Spleen (tissue), 11 donors: ENCODE results near the gene ZNF718. TPM values are rescaled to one million over a fixed set of nuclear protein-coding genes. Genes with fewer than 3 reads are reported as not detected.
"Not testable (repeated sequence)": the region's sequence is repeated elsewhere in the genome, so short reads cannot be mapped to it uniquely, and the experiment has no call there.

Experiments
- DNase-seq: peaks from one replicate; pipeline ENCODE4 v3.0.0-alpha.2; 2020
- H3K27ac ChIP-seq, 8 donors: fragments of 200-600 bp; sonication (generic) in 7 of 8; 1 replicate in 4 of 8; 2 replicates in 4 of 8; pipeline versions ENCODE4 v1.5.0 to v1.8.0; 2016 to 2021; ENCODE audit warnings: inconsistent platforms in 4 of 8, mild to moderate bottlenecking in 4 of 8, moderate library complexity in 1 of 8
- H3K27me3 ChIP-seq, 7 donors: fragments of 200-600 bp; sonication (generic) in 6 of 7; replicated peaks in 1 of 7; 1 replicate in 4 of 7; 2 replicates in 3 of 7; pipeline versions ENCODE4 v1.5.0 to v1.8.0; 2016 to 2021; ENCODE audit warnings: inconsistent platforms in 3 of 7, mild to moderate bottlenecking in 1 of 7
- H3K36me3 ChIP-seq, 6 donors: fragments of 200-600 bp; sonication (generic) in 5 of 6; 1 replicate in 4 of 6; 2 replicates in 2 of 6; pipeline versions ENCODE4 v1.5.0 to v1.8.0; 2016 to 2021; ENCODE audit warnings: inconsistent platforms in 2 of 6
- H3K4me1 ChIP-seq, 6 donors: fragments of 200-600 bp; sonication (generic) in 5 of 6; 1 replicate in 3 of 6; 2 replicates in 3 of 6; pipeline versions ENCODE4 v1.5.0 to v1.8.0; 2016 to 2021; ENCODE audit warnings: inconsistent platforms in 3 of 6
- H3K4me3 ChIP-seq, 8 donors: fragments of 200-600 bp; sonication (generic) in 7 of 8; 1 replicate in 4 of 8; 2 replicates in 4 of 8; pipeline versions ENCODE4 v1.5.0 to v1.8.0; 2016 to 2021; ENCODE audit warnings: inconsistent platforms in 4 of 8, mild to moderate bottlenecking in 4 of 8, moderate library complexity in 2 of 8
- H3K9me3 ChIP-seq, 8 donors: fragments of 200-600 bp; sonication (generic) in 7 of 8; 1 replicate in 4 of 8; 2 replicates in 4 of 8; pipeline versions ENCODE4 v1.5.0 to v1.8.0; 2016 to 2021; ENCODE audit warnings: inconsistent platforms in 4 of 8
- POLR2A ChIP-seq, 3 donors: fragments of 450-650 bp; IDR thresholded peaks; one replicate each; pipeline ENCODE4 v1.5.1; 2017; ENCODE audit warnings: antibody characterized with exemption in 3 of 3, mild to moderate bottlenecking in 1 of 3
- POLR2AphosphoS5 ChIP-seq, 3 donors: sonication (generic); formaldehyde crosslinking; IDR thresholded peaks; one replicate each; pipeline ENCODE4 v1.5.1; 2017; ENCODE audit warnings: antibody characterized with exemption in 3 of 3
- WGBS, 5 donors: extraction: QIAGEN DNeasy Blood & Tissue Kit in 3 of 5; methylation state at CpG; one replicate each; pipeline versions ENCODE4 v1.1.5 to v1.1.7; 2013 to 2018; 5-methylcytosine and 5-hydroxymethylcytosine counted together
- intact Hi-C: fragments of 100-400 bp; cut with DNase I; formaldehyde crosslinking; loops from one replicate; pipeline ENCODE4 v1.15.0; 2023; ENCODE audit warnings: low total_unique reads
- polyA plus RNA-seq, 3 donors: library from polyadenylated mRNA; stranded (reverse); fragments of 200-250 nt; gene quantifications; one replicate each; pipeline ENCODE4 v1.2.1, GENCODE V29; 2013
- total RNA-seq, 7 donors: library from RNA; depleted of rRNA in 3 of 7; stranded (reverse); fragments of >200 nt in 3 of 7; fragmentation: NEBNext Ultra II Directional in 4 of 7; extraction: Animal tissue kit (Norgen Biotek cat#: 25700) in 4 of 7; gene quantifications; one replicate each; pipeline versions ENCODE4 v1.1.0 to v1.2.1, GENCODE V29; 2016 to 2021
- TF ChIP-seq, protein P1 (sequence below), 11 experiments: fragments of 200-600 bp in 7 of 11; fragments of 450-650 bp in 4 of 11; sonication (generic) in 4 of 11; IDR thresholded peaks in 8 of 11; conservative IDR thresholded peaks in 3 of 11; 1 replicate in 7 of 11; 2 replicates in 4 of 11; pipeline versions ENCODE4 v1.4.0 to v1.8.0; 2016 to 2021; ENCODE audit warnings: antibody characterized with exemption in 11 of 11, inconsistent platforms in 4 of 11, mild to moderate bottlenecking in 1 of 11
- donor health status: healthy with polysubstance abuse.
- donor health status: DM: no; HTN: no; CAD: no; lungs with moderate emphysema.
- donor health status: DM: no; HTN: no; CAD: no.
- donor health status: Bipolar disorder and iron deficiency.
- donor health status: healthy.
- donor health status: DM: no; HTN: no; CAD: no.
- donor health status: DM: yes; HTN: yes; CAD: no.

Gene ZNF718
- total and polyA plus RNA-seq, 10 donors, result 1.0 to 22.0 (median 10.8) TPM

DNA sequence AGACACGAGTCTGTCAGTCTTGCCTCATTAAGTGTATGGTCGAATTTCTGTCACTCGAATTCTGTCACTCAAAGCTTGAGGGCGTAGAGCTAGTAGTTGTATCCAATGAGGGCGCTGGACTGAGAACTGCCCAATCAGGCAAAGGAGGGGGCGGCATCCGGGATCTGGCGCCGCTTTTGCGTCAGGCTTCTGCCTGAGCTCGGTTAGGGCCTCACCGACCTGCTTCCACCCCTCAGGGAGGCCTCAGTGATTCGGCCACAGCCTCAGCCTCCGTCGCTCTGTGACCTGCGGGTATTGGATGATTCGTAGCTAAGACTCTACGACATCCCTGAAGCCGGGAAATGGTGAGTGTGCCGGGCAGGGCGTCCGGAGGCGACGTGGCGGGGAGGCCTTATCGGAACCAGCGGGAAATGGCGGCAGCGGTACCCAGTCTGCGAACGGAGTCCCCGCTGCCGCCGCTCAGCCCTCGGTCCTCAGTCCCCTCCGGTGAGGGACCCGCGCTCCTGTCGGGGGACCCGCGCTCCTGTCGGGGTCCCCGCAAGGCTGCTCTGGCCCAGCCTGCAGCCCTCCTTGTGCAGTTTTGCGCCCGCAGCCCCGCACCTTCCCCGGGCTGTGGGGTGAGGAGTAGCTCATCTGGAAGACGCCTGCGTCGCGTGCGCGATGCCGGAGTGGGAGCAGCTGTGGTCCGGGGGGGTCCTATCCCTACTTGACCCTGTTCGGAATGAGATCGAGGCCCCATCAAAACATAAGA is 88.3 kb downstream of the ZNF718 start:
- H3K27ac ChIP-seq, result peak overlapping the region; percentile 39 to 84 (median 72)
- TF ChIP-seq POLR2AphosphoS5 (IDR thresholded peaks at IDR 0.05), result peak; percentile 70 to 84 (median 84)
- peak in 1 of 3 donors; percentile 38 for TF ChIP-seq POLR2A (IDR thresholded peaks at IDR 0.05)
- TF ChIP-seq, protein P1, sequence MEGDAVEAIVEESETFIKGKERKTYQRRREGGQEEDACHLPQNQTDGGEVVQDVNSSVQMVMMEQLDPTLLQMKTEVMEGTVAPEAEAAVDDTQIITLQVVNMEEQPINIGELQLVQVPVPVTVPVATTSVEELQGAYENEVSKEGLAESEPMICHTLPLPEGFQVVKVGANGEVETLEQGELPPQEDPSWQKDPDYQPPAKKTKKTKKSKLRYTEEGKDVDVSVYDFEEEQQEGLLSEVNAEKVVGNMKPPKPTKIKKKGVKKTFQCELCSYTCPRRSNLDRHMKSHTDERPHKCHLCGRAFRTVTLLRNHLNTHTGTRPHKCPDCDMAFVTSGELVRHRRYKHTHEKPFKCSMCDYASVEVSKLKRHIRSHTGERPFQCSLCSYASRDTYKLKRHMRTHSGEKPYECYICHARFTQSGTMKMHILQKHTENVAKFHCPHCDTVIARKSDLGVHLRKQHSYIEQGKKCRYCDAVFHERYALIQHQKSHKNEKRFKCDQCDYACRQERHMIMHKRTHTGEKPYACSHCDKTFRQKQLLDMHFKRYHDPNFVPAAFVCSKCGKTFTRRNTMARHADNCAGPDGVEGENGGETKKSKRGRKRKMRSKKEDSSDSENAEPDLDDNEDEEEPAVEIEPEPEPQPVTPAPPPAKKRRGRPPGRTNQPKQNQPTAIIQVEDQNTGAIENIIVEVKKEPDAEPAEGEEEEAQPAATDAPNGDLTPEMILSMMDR (IDR thresholded peaks at IDR 0.05 in 8 of 11, conservative IDR thresholded peaks at IDR 0.05 in 3 of 11), result no peak
- intact Hi-C loops, result no loop called here

GRCh38 chr4:213189-213535 is 88.9 kb downstream of the ZNF718 start:
- intact Hi-C loops, DNase-seq, H3K36me3 ChIP-seq, H3K27me3 ChIP-seq: not testable (repeated sequence)
- peak overlapping the region in 4 of 8 donors; percentile 70 to 84 (median 76) for H3K27ac ChIP-seq
- peaks cover 0 to 95% (median 81%) of the 10 kb centered on the region in 8 donors for H3K9me3 ChIP-seq
- H3K4me3 ChIP-seq, result peak overlapping the region; percentile 18 to 71 (median 44)
- H3K4me1 ChIP-seq, result peaks cover 0 to 28% (median 9%) of the 10 kb centered on the region in 6 donors
- WGBS, 5 donors, result 25 to 58% (median 47%) methylated on average over 13 of the region's 13 CpGs

More for the DNA sequence above, 88.3 kb downstream of the ZNF718 start:
- 12 to 26% (median 22%) methylated on average over 22 to 57 of the region's 57 CpGs for WGBS, 5 donors
- peaks cover 0 to 30% (median 9%) of the 10 kb centered on the region in 6 donors for H3K4me1 ChIP-seq
- H3K27me3 ChIP-seq, result peaks cover 0 to 8% (median 0%) of the 10 kb centered on the region in 7 donors
- peak overlapping the region; percentile 18 to 71 (median 44) for H3K4me3 ChIP-seq
- H3K36me3 ChIP-seq, result no peaks in the 10 kb centered on the region
- peak; percentile 77 for DNase-seq
- H3K9me3 ChIP-seq, result peaks cover 0 to 95% (median 84%) of the 10 kb centered on the region in 8 donors

Other genes starting within 250 kb of the ZNF718 start
- gene ZNF595, start 71.2 kb upstream of the ZNF718 start, total RNA-seq, result 10 to 100 TPM; 19.2 to 55.9 (median 35.0) TPM
- gene ZNF595, start 71.2 kb upstream of the ZNF718 start, polyA plus RNA-seq, result 1 to 10 TPM; 2.9 to 5.0 (median 3.0) TPM
- gene ZNF732, start 181.0 kb downstream of the ZNF718 start, total RNA-seq, result under 1 TPM in 3 of 7 donors, not detected in 4; 0.13 to 0.28 (median 0.22) TPM
- under 1 TPM in 1 of 3 donors, not detected in 2; 0.10 TPM for gene ZNF732, start 181.0 kb downstream of the ZNF718 start, polyA plus RNA-seq
- 10 to 100 TPM; 29.0 to 55.5 (median 34.0) TPM for gene ZNF141, start 213.3 kb downstream of the ZNF718 start, total RNA-seq
- 1 to 10 TPM; 5.6 to 6.0 (median 5.7) TPM for gene ZNF141, start 213.3 kb downstream of the ZNF718 start, polyA plus RNA-seq